ENCODE results near the gene MAGEC3. TPM values are rescaled to one million over a fixed set of nuclear protein-coding genes. Genes with fewer than 3 reads are reported as not detected.

Gene MAGEC3
- not detected for total RNA-seq

GRCh38 chrX:141838016-141838415 is at the start of gene MAGEC3:
MAGEC3 (plus strand) TSS chrX:141838316; CDS start chrX:141838316, 0 bp downstream.
- intact Hi-C loops (cut with DNase I), result no loop called here
- H3K4me1 ChIP-seq, result no peaks in the 10 kb centered on the region
- H3K36me3 ChIP-seq, result no peaks in the 10 kb centered on the region
- no peaks in the 10 kb centered on the region for H3K27me3 ChIP-seq
- H3K4me3 ChIP-seq, result no peak within 1 kb of the TSS
- peaks cover 0 to 5% (median 0%) of the 10 kb centered on the region in 4 donors for H3K9me3 ChIP-seq
- no peak for DNase-seq (ENCODE audit: extremely low spot score)
- no peak within 1 kb of the TSS for H3K27ac ChIP-seq (replicated peaks in 1 of 4)
- 79% methylated on average over 2 of the region's 2 CpGs for WGBS
- TF ChIP-seq EP300 (IDR thresholded peaks at IDR 0.05) (no peak), POLR2AphosphoS5 (IDR thresholded peaks at IDR 0.05) (no peak), POLR2A (IDR thresholded peaks at IDR 0.05; ENCODE audit: low read depth) (no peak), CTCF (IDR thresholded peaks at IDR 0.05) (no peak)

GRCh38 chrX:141791856-141792255 is 46.3 kb upstream of the MAGEC3 start:
- H3K27me3 ChIP-seq, result no peaks in the 10 kb centered on the region
- TF ChIP-seq POLR2AphosphoS5 (IDR thresholded peaks at IDR 0.05) (no peak), CTCF (IDR thresholded peaks at IDR 0.05) (no peak)
- intact Hi-C loops (cut with DNase I), result no loop called here

GRCh38 chrX:141811438-141811837 is 26.7 kb upstream of the MAGEC3 start:
- DNase-seq (ENCODE audit: extremely low spot score), result no peak
- no peaks in the 10 kb centered on the region for H3K27me3 ChIP-seq
- H3K36me3 ChIP-seq, result no peaks in the 10 kb centered on the region
- H3K4me3 ChIP-seq, result no peak overlapping the region
- intact Hi-C loops (cut with DNase I), result no loop called here
- no peaks in the 10 kb centered on the region for H3K9me3 ChIP-seq
- no peaks in the 10 kb centered on the region for H3K4me1 ChIP-seq
- WGBS, result 53% methylated on average over 1 of the region's 1 CpG
- no peak overlapping the region for H3K27ac ChIP-seq (replicated peaks in 1 of 4)
- TF ChIP-seq EP300 (IDR thresholded peaks at IDR 0.05) (no peak), POLR2A (IDR thresholded peaks at IDR 0.05; ENCODE audit: low read depth) (no peak), CTCF (IDR thresholded peaks at IDR 0.05) (no peak), POLR2AphosphoS5 (IDR thresholded peaks at IDR 0.05) (no peak)

More at GRCh38 chrX:141791856-141792255, 46.3 kb upstream of the MAGEC3 start:
- H3K9me3 ChIP-seq, result no peaks in the 10 kb centered on the region
- DNase-seq (ENCODE audit: extremely low spot score), result no peak
- WGBS, result 70% methylated on average over 2 of the region's 2 CpGs
- no peaks in the 10 kb centered on the region for H3K36me3 ChIP-seq
- no peaks in the 10 kb centered on the region for H3K4me1 ChIP-seq
- no peak overlapping the region for H3K4me3 ChIP-seq
- no peak overlapping the region for H3K27ac ChIP-seq (replicated peaks in 1 of 4)

- WGBS, result 63% methylated on average over 2 of the region's 2 CpGs
- H3K4me1 ChIP-seq, result no peaks in the 10 kb centered on the region
Measured at GRCh38 chrX:141814213-141814857, 23.8 kb upstream of the MAGEC3 start.

More at GRCh38 chrX:141814213-141814857, 23.8 kb upstream of the MAGEC3 start:
- no peak for TF ChIP-seq POLR2AphosphoS5 (IDR thresholded peaks at IDR 0.05)
- no peak for TF ChIP-seq CTCF (IDR thresholded peaks at IDR 0.05)
- TF ChIP-seq EP300 (IDR thresholded peaks at IDR 0.05), result no peak
- intact Hi-C loops (cut with DNase I), result no loop called here
- Histone ChIP-seq H3K27me3 (no peaks in the 10 kb centered on the region), H3K9me3 (no peaks in the 10 kb centered on the region), H3K27ac (replicated peaks in 1 of 4) (no peak overlapping the region), H3K4me3 (no peak overlapping the region), H3K36me3 (no peaks in the 10 kb centered on the region)
- no peak for DNase-seq (ENCODE audit: extremely low spot score)
